ENCODE data around the gene SSR4. TPM values are rescaled to one million over a fixed set of nuclear protein-coding genes. Genes with fewer than 3 reads are reported as not detected.
A peak's percentile ranks its signal among the peaks of the same experiment; 100 is the strongest.
"Not testable (repeated sequence)": the region's sequence is repeated elsewhere in the genome, so short reads cannot be mapped to it uniquely, and the experiment has no call there.

The SSR4 gene
- 191 TPM for polyA plus RNA-seq (2013)

- WGBS (ENCODE audit: insufficient coverage) = 24% methylated on average over 71 of the region's 92 CpGs
- Histone ChIP-seq H3K27ac (ENCODE audit: insufficient read depth in 1 of 2, low read depth in 1 of 2, low read length in 2 of 2, poor library complexity in 1 of 2, severe bottlenecking in 2 of 2) (peak within 1 kb of the TSS; percentile 85 to 91), H3K9me3 (ENCODE audit: control extremely low read depth in 1 of 5, control insufficient read depth in 4 of 5, insufficient read depth in 2 of 5, low read depth in 1 of 5, low read length in 4 of 5) (peaks cover 0 to 23% (median 0%) of the 10 kb centered on the region in 5 experiments), H3K27me3 (replicated peaks in 2 of 5; ENCODE audit: control insufficient read depth in 4 of 5, insufficient read depth in 5 of 5, low read length in 4 of 5) (peaks cover 0 to 15% (median 0%) of the 10 kb centered on the region in 5 experiments), H3K36me3 (ENCODE audit: control insufficient read depth in 4 of 4, insufficient read depth in 4 of 4, low read length in 3 of 4) (peaks cover 5 to 37% (median 21%) of the 10 kb centered on the region in 4 experiments), H3K4me1 (ENCODE audit: control extremely low read depth in 1 of 4, control insufficient read depth in 4 of 4, insufficient read depth in 4 of 4, low read length in 3 of 4) (peaks cover 3 to 27% (median 17%) of the 10 kb centered on the region in 4 experiments), H3K4me3 (ENCODE audit: control insufficient read depth in 1 of 7, extremely low read depth in 1 of 7, insufficient read depth in 4 of 7, low read depth in 2 of 7, low read length in 6 of 7) (peak within 1 kb of the TSS; percentile 72 to 86 (median 76))
- ChIA-PET POLR2A (interaction anchor here (0.5 to 0.8 kb wide), 2 partner anchors 14 to 151 kb away, joined by 3 to 4 read pairs; no protein-coding TSS in a partner anchor), CTCF (interaction anchor here (1.3 kb wide), 1 partner anchor 9 kb away, joined by 3 read pairs; no protein-coding TSS in a partner anchor)
- peak; percentile 92 to 96 (median 96) for DNase-seq
Observed at GRCh38 chrX:153794018-153794896, at the start of gene SSR4, which contains the start of gene IDH3G. Gene SSR4, plus strand, starts transcription at chrX:153794668. Its CDS starts 20 bp downstream, at chrX:153794688. Gene IDH3G, minus strand, starts transcription at chrX:153794375. Its CDS starts 49 bp downstream, at chrX:153794326.

DNA sequence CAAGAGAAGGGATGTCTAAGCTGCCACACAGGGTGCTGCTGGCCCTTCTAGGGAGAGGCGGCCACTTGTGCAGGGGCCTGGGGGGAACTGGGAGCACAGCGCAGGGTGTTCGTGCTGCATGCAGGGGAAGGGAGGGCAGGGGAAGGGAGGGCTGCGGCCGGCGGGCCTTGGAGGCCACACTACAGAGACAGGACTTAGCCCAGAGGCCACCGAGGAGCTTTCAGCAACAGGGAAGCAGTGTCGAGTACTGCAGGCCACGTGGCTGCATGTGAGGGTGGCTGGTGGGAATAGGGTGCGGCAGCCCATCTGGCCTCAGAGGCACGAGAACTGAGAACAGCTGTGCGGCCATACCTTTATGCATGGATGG is 49.4 kb upstream of the SSR4 start:
- CTCF ChIA-PET; DNase-seq; H3K27ac ChIP-seq (ENCODE audit: insufficient read depth in 1 of 2, low read depth in 1 of 2, low read length in 2 of 2, poor library complexity in 1 of 2, severe bottlenecking in 2 of 2); H3K27me3 ChIP-seq (replicated peaks in 2 of 5; ENCODE audit: control insufficient read depth in 4 of 5, insufficient read depth in 5 of 5, low read length in 4 of 5); H3K36me3 ChIP-seq (ENCODE audit: control insufficient read depth in 4 of 4, insufficient read depth in 4 of 4, low read length in 3 of 4); POLR2A ChIA-PET; H3K4me3 ChIP-seq (ENCODE audit: control insufficient read depth in 1 of 7, extremely low read depth in 1 of 7, insufficient read depth in 4 of 7, low read depth in 2 of 7, low read length in 6 of 7); H3K9me3 ChIP-seq (ENCODE audit: control extremely low read depth in 1 of 5, control insufficient read depth in 4 of 5, insufficient read depth in 2 of 5, low read depth in 1 of 5, low read length in 4 of 5); H3K4me1 ChIP-seq (ENCODE audit: control extremely low read depth in 1 of 4, control insufficient read depth in 4 of 4, insufficient read depth in 4 of 4, low read length in 3 of 4): not testable (repeated sequence)
- WGBS (ENCODE audit: insufficient coverage) = 55% methylated on average over 5 of the region's 12 CpGs

DNA sequence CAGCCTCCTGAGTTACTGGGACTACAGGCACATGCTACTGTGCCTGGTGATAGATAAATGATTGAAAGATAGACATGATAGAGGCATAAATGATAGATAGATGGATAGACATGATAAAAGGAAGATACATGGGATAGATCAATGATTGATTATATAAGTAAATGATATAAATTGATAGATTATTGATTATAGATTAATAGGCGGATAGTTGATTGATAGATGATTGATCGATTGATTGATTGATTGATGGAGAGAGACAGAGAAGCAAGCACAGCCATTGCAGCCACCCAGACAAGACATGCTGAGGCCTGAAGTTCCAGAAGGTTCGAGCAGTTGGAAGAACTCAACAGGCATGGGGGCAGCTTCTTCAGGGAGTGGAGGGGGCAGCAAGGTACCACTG is 48.1 kb upstream of the SSR4 start:
- 90% methylated on average over 3 of the region's 3 CpGs for WGBS (ENCODE audit: insufficient coverage)
- POLR2A ChIA-PET = no interaction called here
- no peaks in the 10 kb centered on the region for H3K9me3 ChIP-seq (ENCODE audit: control extremely low read depth in 1 of 5, control insufficient read depth in 4 of 5, insufficient read depth in 2 of 5, low read depth in 1 of 5, low read length in 4 of 5)
- H3K36me3 ChIP-seq (ENCODE audit: control insufficient read depth in 4 of 4, insufficient read depth in 4 of 4, low read length in 3 of 4) = no peaks in the 10 kb centered on the region
- H3K27ac ChIP-seq (ENCODE audit: insufficient read depth in 1 of 2, low read depth in 1 of 2, low read length in 2 of 2, poor library complexity in 1 of 2, severe bottlenecking in 2 of 2) = no peak overlapping the region
- CTCF ChIA-PET = no interaction called here
- DNase-seq = no peak
- no peak overlapping the region for H3K4me3 ChIP-seq (ENCODE audit: control insufficient read depth in 1 of 7, extremely low read depth in 1 of 7, insufficient read depth in 4 of 7, low read depth in 2 of 7, low read length in 6 of 7)
- peaks cover 0 to 3% (median 1%) of the 10 kb centered on the region in 4 experiments for H3K4me1 ChIP-seq (ENCODE audit: control extremely low read depth in 1 of 4, control insufficient read depth in 4 of 4, insufficient read depth in 4 of 4, low read length in 3 of 4)
- H3K27me3 ChIP-seq (replicated peaks in 2 of 5; ENCODE audit: control insufficient read depth in 4 of 5, insufficient read depth in 5 of 5, low read length in 4 of 5) = peaks cover 0 to 8% (median 0%) of the 10 kb centered on the region in 5 experiments

GRCh38 chrX:153746991-153747390 is 47.5 kb upstream of the SSR4 start:
- 91% methylated on average over 4 of the region's 6 CpGs for WGBS (ENCODE audit: insufficient coverage)
- H3K27ac ChIP-seq (ENCODE audit: insufficient read depth in 1 of 2, low read depth in 1 of 2, low read length in 2 of 2, poor library complexity in 1 of 2, severe bottlenecking in 2 of 2); H3K27me3 ChIP-seq (replicated peaks in 2 of 5; ENCODE audit: control insufficient read depth in 4 of 5, insufficient read depth in 5 of 5, low read length in 4 of 5); H3K9me3 ChIP-seq (ENCODE audit: control extremely low read depth in 1 of 5, control insufficient read depth in 4 of 5, insufficient read depth in 2 of 5, low read depth in 1 of 5, low read length in 4 of 5); CTCF ChIA-PET; H3K4me3 ChIP-seq (ENCODE audit: control insufficient read depth in 1 of 7, extremely low read depth in 1 of 7, insufficient read depth in 4 of 7, low read depth in 2 of 7, low read length in 6 of 7); POLR2A ChIA-PET; DNase-seq; H3K36me3 ChIP-seq (ENCODE audit: control insufficient read depth in 4 of 4, insufficient read depth in 4 of 4, low read length in 3 of 4); H3K4me1 ChIP-seq (ENCODE audit: control extremely low read depth in 1 of 4, control insufficient read depth in 4 of 4, insufficient read depth in 4 of 4, low read length in 3 of 4): not testable (repeated sequence)

DNA sequence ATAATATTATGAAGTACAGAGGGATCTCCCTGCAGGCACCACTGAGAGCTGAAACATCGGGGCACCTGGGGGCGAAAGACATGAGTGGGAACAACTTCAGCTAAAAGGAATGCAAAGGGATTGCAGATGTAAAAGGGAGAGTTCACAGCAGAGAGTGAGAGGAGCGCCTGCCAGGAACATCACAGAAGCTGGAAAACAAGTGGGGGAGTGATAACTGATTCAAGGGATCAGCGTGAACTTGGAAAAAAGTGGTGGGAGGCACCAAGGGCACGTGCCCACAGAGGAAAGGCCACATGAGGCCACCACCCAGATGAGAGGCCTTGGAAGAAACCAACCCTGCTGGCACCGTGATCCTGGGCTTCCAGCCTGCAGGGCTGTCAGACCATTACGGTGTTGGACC is 45.5 kb upstream of the SSR4 start:
- 84% methylated on average over 6 of the region's 7 CpGs for WGBS (ENCODE audit: insufficient coverage)
- H3K4me3 ChIP-seq (ENCODE audit: control insufficient read depth in 1 of 7, extremely low read depth in 1 of 7, insufficient read depth in 4 of 7, low read depth in 2 of 7, low read length in 6 of 7) = not testable (repeated sequence)

GRCh38 chrX:153750127-153750774 is 44.2 kb upstream of the SSR4 start:
- no peak overlapping the region for H3K4me3 ChIP-seq (ENCODE audit: control insufficient read depth in 1 of 7, extremely low read depth in 1 of 7, insufficient read depth in 4 of 7, low read depth in 2 of 7, low read length in 6 of 7)
- CTCF ChIA-PET = interaction anchor here (1.5 kb wide), 1 partner anchor 22 kb away, joined by 5 read pairs; no protein-coding TSS in a partner anchor
- H3K36me3 ChIP-seq (ENCODE audit: control insufficient read depth in 4 of 4, insufficient read depth in 4 of 4, low read length in 3 of 4) = no peaks in the 10 kb centered on the region
- POLR2A ChIA-PET = no interaction called here
- H3K27ac ChIP-seq (ENCODE audit: insufficient read depth in 1 of 2, low read depth in 1 of 2, low read length in 2 of 2, poor library complexity in 1 of 2, severe bottlenecking in 2 of 2) = no peak overlapping the region
- peaks cover 0 to under 1% (median 0%) of the 10 kb centered on the region in 4 experiments for H3K4me1 ChIP-seq (ENCODE audit: control extremely low read depth in 1 of 4, control insufficient read depth in 4 of 4, insufficient read depth in 4 of 4, low read length in 3 of 4)
- H3K27me3 ChIP-seq (replicated peaks in 2 of 5; ENCODE audit: control insufficient read depth in 4 of 5, insufficient read depth in 5 of 5, low read length in 4 of 5) = peaks cover 0 to 8% (median 0%) of the 10 kb centered on the region in 5 experiments
- DNase-seq = no peak
- WGBS (ENCODE audit: insufficient coverage) = 84% methylated on average over 7 of the region's 12 CpGs
- H3K9me3 ChIP-seq (ENCODE audit: control extremely low read depth in 1 of 5, control insufficient read depth in 4 of 5, insufficient read depth in 2 of 5, low read depth in 1 of 5, low read length in 4 of 5) = no peaks in the 10 kb centered on the region

More for the DNA sequence above, 45.5 kb upstream of the SSR4 start:
- DNase-seq; H3K36me3 ChIP-seq (ENCODE audit: control insufficient read depth in 4 of 4, insufficient read depth in 4 of 4, low read length in 3 of 4); H3K27ac ChIP-seq (ENCODE audit: insufficient read depth in 1 of 2, low read depth in 1 of 2, low read length in 2 of 2, poor library complexity in 1 of 2, severe bottlenecking in 2 of 2); H3K9me3 ChIP-seq (ENCODE audit: control extremely low read depth in 1 of 5, control insufficient read depth in 4 of 5, insufficient read depth in 2 of 5, low read depth in 1 of 5, low read length in 4 of 5); POLR2A ChIA-PET; CTCF ChIA-PET; H3K27me3 ChIP-seq (replicated peaks in 2 of 5; ENCODE audit: control insufficient read depth in 4 of 5, insufficient read depth in 5 of 5, low read length in 4 of 5); H3K4me1 ChIP-seq (ENCODE audit: control extremely low read depth in 1 of 4, control insufficient read depth in 4 of 4, insufficient read depth in 4 of 4, low read length in 3 of 4): not testable (repeated sequence)

Data from common myeloid progenitor, CD34-positive (primary cell).